K562 (cell line): ENCODE measurements around the gene NRXN3. TPM values are rescaled to one million over a fixed set of nuclear protein-coding genes. Genes with fewer than 3 reads are reported as not detected.

Experiments
- ATAC-seq: fragments of 200-7000 bp; cut with Tn5 transposase; 3 replicates; pipeline ENCODE4 v1.9.1; 2020; ENCODE audit warnings: moderate library complexity
- BruUV-seq: library from RNA; stranded (reverse); fragments of 400-500 nt; replicated peaks from 2 replicates; lab custom pipeline; 2021; lab: Mats Ljungman, UMichigan
- CTCF ChIA-PET: fragments of 300-600 bp; formaldehyde crosslinking; extraction: SDS; loops from one replicate; lab custom pipeline; 2021; ENCODE audit warnings: low intra/inter-chr PET ratio; lab: Yijun Ruan, JAX
- POLR2A ChIA-PET: fragments of 300-600, 350-650 bp; sonication (Branson Sonifier 250); formaldehyde crosslinking; extraction: SDS; loops from one replicate; lab custom pipeline; 2021; ENCODE audit warnings: antibody characterized with exemption, inconsistent platforms; lab: Yijun Ruan, JAX
- DNase-seq, 4 experiments: peaks; one replicate each; pipeline versions ENCODE4 v3.0.0 to v3.0.0-alpha.2; 2011 to 2018; ENCODE audit warnings: low spot score in 3 of 4, mixed read lengths in 3 of 4; ENCODE audit errors: extremely low read depth in 1 of 4
- FAIRE-seq: peaks from 2 replicates; lab custom pipeline; 2011; peaks lifted over from hg19 to GRCh38; lab: Jason Lieb, UNC
- H2AFZ ChIP-seq: 2 replicates; pipeline ENCODE4 v1.6.0; 2011; ENCODE audit warnings: low read depth, low read length, control low read depth, inconsistent platforms
- H3K27ac ChIP-seq: fragments of 200-600 bp; 3 replicates; pipeline ENCODE4 v1.8.0; 2011; ENCODE audit warnings: low read depth, mild to moderate bottlenecking, control low read depth, inconsistent platforms, low read length, moderate library complexity, mixed read lengths; ENCODE audit errors: extremely low read depth
- H3K27me3 ChIP-seq, 2 experiments: fragments of 300-600 bp in 1 of 2; 2 replicates in 1 of 2; 3 replicates in 1 of 2; pipeline versions ENCODE4 v1.6.0 to v1.8.0; 2011; ENCODE audit warnings: inconsistent platforms in 2 of 2, low read length in 2 of 2, mild to moderate bottlenecking in 1 of 2, mixed read lengths in 1 of 2, moderate library complexity in 1 of 2; ENCODE audit not compliant: control insufficient read depth in 2 of 2, insufficient read depth in 2 of 2
- H3K36me3 ChIP-seq: fragments of 300-600 bp; 3 replicates; pipeline ENCODE4 v1.8.0; 2011; ENCODE audit warnings: mild to moderate bottlenecking, low read length, inconsistent platforms; ENCODE audit not compliant: control insufficient read depth, insufficient read depth
- H3K4me1 ChIP-seq, 2 experiments: fragments of 200-600 bp in 1 of 2; replicated peaks in 1 of 2; 2 replicates in 1 of 2; 3 replicates in 1 of 2; pipeline versions ENCODE4 v1.5.1 to v1.8.0; 2011; ENCODE audit warnings: inconsistent platforms in 2 of 2, low read length in 2 of 2, mild to moderate bottlenecking in 1 of 2, mixed read lengths in 1 of 2, moderate library complexity in 1 of 2; ENCODE audit not compliant: control insufficient read depth in 2 of 2, insufficient read depth in 2 of 2
- H3K4me2 ChIP-seq: 2 replicates; pipeline ENCODE4 v1.6.1; 2011; ENCODE audit warnings: low read length, control low read depth, inconsistent platforms, mixed read lengths; ENCODE audit not compliant: insufficient read depth
- H3K4me3 ChIP-seq: fragments of 200-600 bp; sonication (generic), shearing (Covaris generic); 2 replicates; pipeline ENCODE4 v1.5.1; 2016; ENCODE audit warnings: control low read depth, inconsistent platforms
- H3K79me2 ChIP-seq: fragments of 200-600 bp; 3 replicates; pipeline ENCODE4 v1.8.0; 2011; ENCODE audit warnings: low read length, inconsistent platforms; ENCODE audit not compliant: control insufficient read depth, insufficient read depth
- H3K9ac ChIP-seq, 2 experiments: 2 replicates each; pipeline versions ENCODE4 v1.6.0 to v1.6.1; 2011; ENCODE audit warnings: low read depth in 2 of 2, low read length in 2 of 2, control low read depth in 1 of 2, inconsistent platforms in 1 of 2, mild to moderate bottlenecking in 1 of 2, mixed read lengths in 1 of 2; ENCODE audit not compliant: insufficient read depth in 1 of 2
- H3K9me1 ChIP-seq: one replicate; pipeline ENCODE4 v1.6.0; 2011; ENCODE audit warnings: inconsistent platforms, mild to moderate bottlenecking, low read length, moderate library complexity; ENCODE audit not compliant: control insufficient read depth, insufficient read depth
- H3K9me3 ChIP-seq: replicated peaks from 2 replicates; pipeline ENCODE4 v1.5.1; 2011; ENCODE audit warnings: low read depth, low read length, inconsistent platforms; ENCODE audit not compliant: control insufficient read depth, insufficient read depth
- H4K20me1 ChIP-seq: replicated peaks from 2 replicates; pipeline ENCODE4 v1.6.1; 2011; ENCODE audit warnings: low read length, inconsistent platforms, mixed read lengths; ENCODE audit not compliant: control insufficient read depth, insufficient read depth
- ATF2 ChIP-seq: sonication (generic); formaldehyde crosslinking; IDR thresholded peaks from 2 replicates; pipeline ENCODE4 v1.8.1; 2022; ENCODE audit warnings: missing genetic modification reagents
- CHCHD3 ChIP-seq: fragments of 250-450 bp; sonication (Bioruptor Pico); IDR thresholded peaks from 2 replicates; pipeline ENCODE4 v2.1.2; 2022; ENCODE audit warnings: mild to moderate bottlenecking
- DIDO1 ChIP-seq: fragments of 450-650 bp; IDR thresholded peaks from 2 replicates; pipeline ENCODE4 v1.6.1; 2016; ENCODE audit warnings: low read depth, missing biosample characterization, missing genetic modification characterization
- DNMT1 ChIP-seq: fragments of 450-650 bp; IDR thresholded peaks from 2 replicates; pipeline ENCODE4 v1.6.1; 2016; ENCODE audit warnings: antibody characterized with exemption, mild to moderate bottlenecking
- E2F6 ChIP-seq, 2 experiments: IDR thresholded peaks; 2 replicates each; pipeline ENCODE4 v1.6.1; 2011; ENCODE audit warnings: borderline replicate concordance in 1 of 2, control low read depth in 1 of 2, low read depth in 1 of 2, low read length in 1 of 2, mild to moderate bottlenecking in 1 of 2, mixed read lengths in 1 of 2, moderate library complexity in 1 of 2; ENCODE audit not compliant: insufficient read depth in 1 of 2, insufficient read length in 1 of 2, poor library complexity in 1 of 2, severe bottlenecking in 1 of 2; ENCODE audit errors: extremely low read depth in 1 of 2
- EHMT2 ChIP-seq: fragments of 450-650 bp; IDR thresholded peaks from 2 replicates; pipeline ENCODE4 v1.6.1; 2018; ENCODE audit warnings: antibody characterized with exemption
- ETV1 ChIP-seq: fragments of 450-650 bp; conservative IDR thresholded peaks from 2 replicates; pipeline ENCODE4 v1.6.1; 2016; ENCODE audit warnings: missing genetic modification characterization, control low read depth, low read depth, missing compliant biosample characterization
- ILK ChIP-seq: fragments of 450-650 bp; IDR thresholded peaks from 2 replicates; pipeline ENCODE4 v1.6.1; 2016; ENCODE audit warnings: missing genetic modification characterization, low read depth, mild to moderate bottlenecking, missing compliant biosample characterization, moderate library complexity, borderline replicate concordance
- JUNB ChIP-seq: fragments of 450-650 bp; formaldehyde crosslinking; conservative IDR thresholded peaks from 2 replicates; pipeline ENCODE4 v1.4.0; 2020; ENCODE audit warnings: mild to moderate bottlenecking
- PHB ChIP-seq: fragments of 250-450 bp; sonication (Bioruptor Pico); IDR thresholded peaks from 2 replicates; pipeline ENCODE4 v1.5.0; 2021
- PTRF ChIP-seq: fragments of 450-650 bp; IDR thresholded peaks from 2 replicates; pipeline ENCODE4 v1.6.1; 2016; ENCODE audit warnings: mild to moderate bottlenecking, missing genetic modification characterization, missing compliant biosample characterization
- RFX7 ChIP-seq: fragments of 250-450 bp; sonication (Bioruptor Pico); IDR thresholded peaks from 2 replicates; pipeline ENCODE4 v1.5.1; 2021; ENCODE audit warnings: mild to moderate bottlenecking
- SAFB ChIP-seq: fragments of 200-400 bp; formaldehyde crosslinking; IDR thresholded peaks from 2 replicates; pipeline ENCODE4 v1.6.1; 2017; ENCODE audit warnings: low read depth, low read length, borderline replicate concordance
- ZEB2 ChIP-seq: fragments of 450-650 bp; IDR thresholded peaks from 2 replicates; pipeline ENCODE4 v1.6.1; 2016
- ZHX1 ChIP-seq: fragments of 150-350 bp; conservative IDR thresholded peaks from 2 replicates; pipeline ENCODE4 v1.6.1; 2014; ENCODE audit warnings: low read length
- ZNF717 ChIP-seq: fragments of 250-450 bp; sonication (Bioruptor Pico); IDR thresholded peaks from 2 replicates; pipeline ENCODE4 v1.5.0; 2021
- WGBS: fragments of 100-300 bp; shearing (Covaris generic); methylation state at CpG from one replicate; pipeline ENCODE4 v1.1.6; 2016; ENCODE audit warnings: low coverage, mixed read lengths; ENCODE audit not compliant: insufficient coverage; ENCODE audit errors: missing lambda C conversion rate; 5-methylcytosine and 5-hydroxymethylcytosine counted together
- in situ Hi-C: fragments of 300-500 bp; cut with MboI; formaldehyde crosslinking; loops from 4 replicates; pipeline ENCODE4 v1.15.0; 2018; ENCODE audit warnings: inconsistent platforms, mixed read lengths
- intact Hi-C: fragments of 100-400 bp; cut with micrococcal nuclease; formaldehyde crosslinking; loops from 2 replicates; pipeline ENCODE4 v1.14.2; 2022
- polyA plus RNA-seq, 8 experiments: library from polyadenylated mRNA; depleted of rRNA in 4 of 8; stranded (reverse) in 5 of 8; unstranded in 3 of 8; fragments of >200 nt; fragmentation: Nextera tagmentation in 2 of 8; fragmentation: Illumina TruSeq in 1 of 8; extraction: Ambion mirVana in 2 of 8; extraction: Trizol in 1 of 8; gene quantifications; 2 replicates each; pipeline versions ENCODE4 v1.2.1 to v1.2.3, GENCODE V29; 2011 to 2014; ENCODE audit warnings: inconsistent platforms in 1 of 8, missing spikeins in 1 of 8
- total RNA-seq, 7 experiments: library from RNA; depleted of rRNA in 6 of 7; stranded (reverse); fragments of >200 nt in 6 of 7; fragmentation: Illumina TruSeq in 2 of 7; extraction: Trizol in 2 of 7; gene quantifications; 2 replicates each; pipeline versions ENCODE4 v1.2.1 to v1.2.3, GENCODE V29; 2011 to 2021; ENCODE audit warnings: low replicate concordance in 1 of 7

Gene NRXN3
- total and polyA plus RNA-seq, 9 of the 15 experiments (the other 6 are each of a cell fraction or from before 2014, with no cell fraction given): 0.09 TPM; not detected in 8

GRCh38 chr14:78178071-78178470, 7.9 kb downstream of the NRXN3 start:
- no peak overlapping the region for H3K4me2 ChIP-seq
- H3K36me3 ChIP-seq: no peaks in the 10 kb centered on the region
- no peak overlapping the region for H3K27ac ChIP-seq
- peaks cover 4 to 15% of the 10 kb centered on the region in 2 experiments; a peak in 4 of 5 replicates for H3K27me3 ChIP-seq
- ATAC-seq (no peak), DNase-seq (no peak), FAIRE-seq (no peak)
- no peaks in the 10 kb centered on the region for H3K9me3 ChIP-seq
- no peak overlapping the region for H3K4me3 ChIP-seq
- H2AFZ ChIP-seq: no peak overlapping the region
- H4K20me1 ChIP-seq: no peaks in the 10 kb centered on the region
- no peaks in the 10 kb centered on the region for H3K9me1 ChIP-seq
- H3K4me1 ChIP-seq: no peaks in the 10 kb centered on the region
- POLR2A ChIA-PET: no interaction called here
- H3K9ac ChIP-seq: no peak overlapping the region
- intact Hi-C loops: no loop called here
- 0% methylated on average over 3 of the region's 3 CpGs for WGBS
- CTCF ChIA-PET: no interaction called here
- TF ChIP-seq ZEB2 (no peak), CHCHD3 (CRISPR knock-in tag) (no peak), ILK (tag) (no peak), DNMT1 (no peak), ZNF717 (CRISPR knock-in tag) (no peak), PTRF (no peak), DIDO1 (tag) (no peak), PHB (CRISPR knock-in tag) (no peak), E2F6 (IDR thresholded peaks at IDR 0.05; ENCODE audit: borderline replicate concordance in 1 of 2, extremely low read depth in 1 of 2, insufficient read depth in 1 of 2, insufficient read length in 1 of 2, low read depth in 1 of 2, low read length in 1 of 2, poor library complexity in 1 of 2, severe bottlenecking in 1 of 2) (no peak), EHMT2 (no peak), JUNB (no peak), ZHX1 (no peak), RFX7 (CRISPR knock-in tag) (no peak), SAFB (no peak), ATF2 (CRISPR knock-in tag) (no peak), ETV1 (tag) (no peak)
- BruUV-seq: no TSS peak
- in situ Hi-C loops: no loop called here
- no peaks in the 10 kb centered on the region for H3K79me2 ChIP-seq
